Stimulated activated CD8-positive, alpha-beta memory T cell treated with anti-CD3 and anti-CD28 coated beads, Interleukin-12 subunit alpha, Interleukin-12 subunit beta, amount 100 ng/mL, for 24 hours (primary cell): ENCODE results near the gene HEPH.
"Not testable (repeated sequence)": the region's sequence is repeated elsewhere in the genome, so short reads cannot be mapped to it uniquely, and the experiment has no call there.

ENCODE experiments used
- DNase-seq: peaks from one replicate; pipeline ENCODE4 v3.0.0-alpha.2; 2020; ENCODE audit errors: extremely low read depth

Gene HEPH, protein sequence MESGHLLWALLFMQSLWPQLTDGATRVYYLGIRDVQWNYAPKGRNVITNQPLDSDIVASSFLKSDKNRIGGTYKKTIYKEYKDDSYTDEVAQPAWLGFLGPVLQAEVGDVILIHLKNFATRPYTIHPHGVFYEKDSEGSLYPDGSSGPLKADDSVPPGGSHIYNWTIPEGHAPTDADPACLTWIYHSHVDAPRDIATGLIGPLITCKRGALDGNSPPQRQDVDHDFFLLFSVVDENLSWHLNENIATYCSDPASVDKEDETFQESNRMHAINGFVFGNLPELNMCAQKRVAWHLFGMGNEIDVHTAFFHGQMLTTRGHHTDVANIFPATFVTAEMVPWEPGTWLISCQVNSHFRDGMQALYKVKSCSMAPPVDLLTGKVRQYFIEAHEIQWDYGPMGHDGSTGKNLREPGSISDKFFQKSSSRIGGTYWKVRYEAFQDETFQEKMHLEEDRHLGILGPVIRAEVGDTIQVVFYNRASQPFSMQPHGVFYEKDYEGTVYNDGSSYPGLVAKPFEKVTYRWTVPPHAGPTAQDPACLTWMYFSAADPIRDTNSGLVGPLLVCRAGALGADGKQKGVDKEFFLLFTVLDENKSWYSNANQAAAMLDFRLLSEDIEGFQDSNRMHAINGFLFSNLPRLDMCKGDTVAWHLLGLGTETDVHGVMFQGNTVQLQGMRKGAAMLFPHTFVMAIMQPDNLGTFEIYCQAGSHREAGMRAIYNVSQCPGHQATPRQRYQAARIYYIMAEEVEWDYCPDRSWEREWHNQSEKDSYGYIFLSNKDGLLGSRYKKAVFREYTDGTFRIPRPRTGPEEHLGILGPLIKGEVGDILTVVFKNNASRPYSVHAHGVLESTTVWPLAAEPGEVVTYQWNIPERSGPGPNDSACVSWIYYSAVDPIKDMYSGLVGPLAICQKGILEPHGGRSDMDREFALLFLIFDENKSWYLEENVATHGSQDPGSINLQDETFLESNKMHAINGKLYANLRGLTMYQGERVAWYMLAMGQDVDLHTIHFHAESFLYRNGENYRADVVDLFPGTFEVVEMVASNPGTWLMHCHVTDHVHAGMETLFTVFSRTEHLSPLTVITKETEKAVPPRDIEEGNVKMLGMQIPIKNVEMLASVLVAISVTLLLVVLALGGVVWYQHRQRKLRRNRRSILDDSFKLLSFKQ

DNA sequence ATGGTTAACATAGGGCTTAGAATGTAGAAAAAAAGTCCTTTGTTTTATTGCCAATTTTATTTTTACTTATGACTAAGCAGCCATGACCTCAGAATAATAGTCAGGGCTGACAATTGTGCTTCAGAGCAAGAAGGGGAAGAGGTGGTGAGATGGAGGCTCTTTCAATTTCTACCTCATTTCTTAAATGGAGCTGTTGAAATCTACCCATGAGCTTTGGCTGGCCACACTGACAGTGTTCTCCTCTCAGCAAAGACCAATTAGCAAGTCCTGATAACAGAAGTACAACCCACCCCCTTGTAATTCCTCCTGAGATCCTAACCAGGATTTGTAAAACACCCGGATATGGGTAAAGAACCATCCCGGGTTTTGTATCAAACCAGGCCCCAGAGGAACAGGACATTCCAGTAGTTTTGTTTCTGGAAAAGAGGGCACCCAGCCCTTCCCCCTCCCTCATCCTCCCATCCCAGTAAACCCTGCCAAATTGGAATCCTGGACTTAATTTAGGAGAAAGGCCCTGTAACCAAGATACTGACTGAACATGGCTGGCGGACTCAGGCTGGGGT lies at the start of gene HEPH:
Gene HEPH, plus strand, starts transcription at position 399 of the 563 bp plus-strand sequence. CDS start 6,324 bp downstream, outside the sequence.
- DNase-seq = no peak

GRCh38 chrX:66118722-66119121 lies 45.3 kb upstream of the HEPH start:
- not testable (repeated sequence) for DNase-seq

GRCh38 chrX:66121354-66121753 lies 42.7 kb upstream of the HEPH start:
- DNase-seq = not testable (repeated sequence)

GRCh38 chrX:66126662-66127061 lies 37.4 kb upstream of the HEPH start:
- no peak for DNase-seq

DNA sequence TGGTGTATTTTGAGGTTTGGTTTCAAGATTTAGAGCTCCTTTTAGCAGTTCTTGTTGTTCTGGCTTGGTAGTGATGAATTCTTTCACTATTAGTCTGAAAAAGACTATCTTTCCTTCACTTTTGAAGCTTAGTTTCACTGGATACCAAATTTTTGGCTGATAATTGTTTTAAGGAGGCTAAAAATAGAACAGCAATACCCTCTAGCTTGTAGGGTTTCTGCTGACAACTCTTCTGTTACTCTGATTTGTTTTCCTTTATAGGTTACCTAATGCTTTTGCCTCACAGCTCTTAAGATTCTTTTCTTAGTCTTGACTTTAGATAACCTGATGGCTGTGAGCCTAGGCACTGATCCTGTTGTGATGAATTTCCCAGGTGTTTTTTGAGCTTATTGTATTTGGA lies 33.6 kb upstream of the HEPH start:
- DNase-seq = no peak

DNA sequence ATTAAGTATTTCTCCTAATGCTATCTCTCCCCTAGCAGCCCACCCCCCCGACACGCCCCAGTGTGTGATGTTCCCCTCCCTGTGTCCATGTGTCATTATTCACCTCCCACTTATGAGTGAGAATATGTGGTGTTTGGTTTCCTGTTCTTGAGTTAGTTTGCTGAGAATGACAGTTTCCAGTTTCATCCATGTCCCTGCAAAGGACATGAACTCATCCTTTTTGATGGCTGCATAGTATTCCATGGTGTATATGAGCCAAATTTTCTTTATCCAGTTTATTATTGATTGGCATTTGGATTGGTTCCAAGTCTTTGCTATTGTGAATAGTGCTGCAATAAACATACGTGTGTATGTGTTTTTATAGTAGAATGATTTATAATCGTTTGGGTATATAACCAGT lies 28.8 kb upstream of the HEPH start:
- not testable (repeated sequence) for DNase-seq

- no peak for DNase-seq
Observed at GRCh38 chrX:66142351-66142750, 21.7 kb upstream of the HEPH start.

- DNase-seq = no peak
Observed at GRCh38 chrX:66144258-66144657, 19.8 kb upstream of the HEPH start.

- DNase-seq = no peak
Observed at GRCh38 chrX:66149519-66149918, 14.5 kb upstream of the HEPH start.

DNA sequence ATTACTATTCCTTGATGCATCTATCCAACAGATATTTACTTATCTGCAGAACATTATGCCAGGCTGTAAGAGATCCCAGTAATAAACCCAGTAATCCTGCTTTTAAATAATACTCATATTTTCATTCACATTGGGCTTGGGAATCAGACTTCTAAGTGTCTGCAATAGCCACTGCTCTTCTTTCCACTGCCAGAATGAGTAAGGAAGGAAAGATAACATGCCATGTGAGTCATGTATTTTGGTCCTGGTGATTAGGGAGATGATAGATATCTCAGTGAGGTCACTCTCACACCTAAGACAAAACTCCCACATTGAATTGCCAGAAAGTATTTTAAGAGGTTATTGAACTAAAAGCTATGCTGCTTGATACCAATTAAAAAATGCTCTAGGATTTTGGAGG lies 13.9 kb upstream of the HEPH start:
- no peak for DNase-seq

DNA sequence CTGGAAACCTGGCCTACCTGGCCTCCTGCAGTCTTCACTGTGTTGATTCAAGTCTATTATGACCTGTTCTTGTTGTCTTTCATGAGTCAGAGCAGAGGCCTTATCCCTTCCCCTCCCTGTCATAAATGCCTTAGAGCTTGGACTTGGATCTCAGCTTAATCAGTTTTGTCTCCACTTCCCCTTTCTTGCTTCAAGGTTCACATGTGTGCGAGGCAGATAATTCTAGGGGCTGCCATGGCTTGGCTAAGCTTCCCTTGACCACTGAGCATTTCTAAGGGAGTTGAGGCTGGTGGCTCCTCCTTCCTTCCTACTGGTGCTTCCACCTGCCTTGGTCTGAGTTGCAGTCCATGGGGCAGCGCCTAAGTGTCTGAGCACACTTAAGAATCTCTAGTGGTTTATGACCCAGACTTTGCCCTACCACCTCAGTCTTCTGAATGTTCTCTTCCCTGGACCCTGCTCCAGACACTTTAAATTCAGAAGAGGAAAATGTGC lies 1.7 kb upstream of the HEPH start:
- DNase-seq = no peak

GRCh38 chrX:66163447-66163846 lies 600 bp upstream of the HEPH start:
- no peak for DNase-seq

DNA sequence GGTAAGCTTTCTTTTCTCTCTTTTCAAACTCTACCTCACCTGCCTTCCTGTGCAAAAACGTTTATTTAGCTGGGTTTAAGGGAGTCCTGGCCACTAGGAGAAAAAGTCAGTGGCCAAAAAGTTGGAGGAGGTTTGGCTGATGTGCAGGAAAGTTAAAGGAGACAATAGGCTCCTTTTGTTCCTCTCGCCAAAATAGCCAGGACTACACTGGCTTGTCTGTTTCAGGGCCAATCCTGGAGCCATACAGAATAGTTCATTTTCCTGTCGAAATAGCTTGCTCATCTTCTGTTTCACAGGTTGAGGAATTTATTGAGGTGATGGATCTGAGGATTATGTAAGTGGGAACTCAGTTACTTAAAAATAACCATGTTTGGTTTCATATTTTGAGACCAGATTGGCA lies 423 bp downstream of the HEPH start:
- DNase-seq = no peak

- no peak for DNase-seq
Observed at GRCh38 chrX:66164931-66165330, 884 bp downstream of the HEPH start.

DNA sequence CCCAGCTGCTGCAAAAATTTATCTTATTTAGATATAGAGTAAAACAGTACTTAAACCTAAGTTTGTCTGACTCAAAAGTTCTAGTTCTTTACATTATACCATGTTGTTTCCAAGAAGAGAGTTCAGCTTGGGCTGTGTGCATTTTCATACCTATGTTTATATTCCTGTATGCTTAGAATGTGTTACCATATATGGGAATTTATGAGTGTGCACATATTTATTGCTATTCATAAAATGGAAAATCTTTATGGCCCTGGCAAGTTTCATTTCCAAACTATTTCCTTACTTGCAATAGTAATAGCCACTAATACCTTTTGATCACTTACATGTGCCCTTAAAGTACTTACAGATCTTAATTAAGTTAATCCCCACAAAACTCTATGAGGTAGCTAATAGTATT lies 2.6 kb downstream of the HEPH start:
- no peak for DNase-seq

DNA sequence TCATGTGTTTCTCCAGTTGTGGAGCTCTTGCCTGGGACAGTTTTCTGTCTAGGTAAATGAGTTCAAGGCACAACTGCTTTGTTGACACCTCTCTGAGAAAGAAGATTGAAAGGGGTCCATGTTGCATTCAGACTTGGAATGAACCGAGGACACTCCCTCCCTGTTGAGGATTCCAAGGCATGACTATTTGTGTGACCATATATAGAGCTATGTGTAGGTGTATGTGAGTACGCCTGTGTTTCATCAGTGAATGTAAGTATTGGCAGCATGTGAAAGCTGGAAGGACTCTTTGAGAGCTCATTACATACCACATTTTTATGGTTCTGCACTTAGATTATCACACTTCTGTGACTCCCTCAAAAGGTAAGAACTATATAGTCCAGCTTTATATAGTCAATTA lies 3.4 kb downstream of the HEPH start:
- DNase-seq = no peak

DNA sequence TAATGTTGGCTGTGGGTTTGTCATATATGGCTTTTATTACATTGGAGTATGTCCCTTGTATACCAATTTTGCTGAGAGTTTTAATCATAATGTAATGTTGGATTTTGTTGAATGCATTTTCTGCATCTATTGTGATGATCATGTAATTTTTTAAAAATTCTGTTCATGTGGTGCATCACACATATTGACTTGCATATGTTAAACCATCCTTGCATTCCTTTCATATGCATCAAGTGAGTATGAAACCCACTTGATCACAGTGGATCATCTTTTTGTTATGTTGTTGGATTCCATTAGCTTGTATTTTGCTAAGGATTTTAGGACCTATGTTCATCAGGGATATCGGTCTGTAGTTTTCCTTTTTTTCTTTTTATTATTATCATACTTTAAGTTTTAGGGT lies 12.1 kb downstream of the HEPH start:
- DNase-seq = no peak

- DNase-seq = no peak
Observed at GRCh38 chrX:66191563-66191962, 27.5 kb downstream of the HEPH start.

- no peak for DNase-seq
Observed at GRCh38 chrX:66193821-66194220, 29.8 kb downstream of the HEPH start.

GRCh38 chrX:66200050-66200664 lies 36.1 kb downstream of the HEPH start:
- no peak for DNase-seq
